Trophoblast cell (in vitro differentiated cells and primary cell): Measurements from ENCODE around the gene TBCD.

Experiments used
- DNase-seq, 2 donors: peaks; one replicate each; pipeline ENCODE4 v3.0.0-alpha.2; 2016
- H2AFZ ChIP-seq: 2 replicates; pipeline ENCODE4 v1.6.1; 2013; ENCODE audit warnings: low read length, moderate library complexity, mild to moderate bottlenecking; ENCODE audit not compliant: insufficient read depth, poor library complexity
- H2AK5ac ChIP-seq: 2 replicates; pipeline ENCODE4 v1.6.1; 2013; ENCODE audit warnings: mild to moderate bottlenecking, low read length
- H2BK120ac ChIP-seq: 2 replicates; pipeline ENCODE4 v1.6.1; 2013; ENCODE audit warnings: low read length, mild to moderate bottlenecking, moderate library complexity; ENCODE audit not compliant: insufficient read depth, poor library complexity
- H2BK12ac ChIP-seq: 2 replicates; pipeline ENCODE4 v1.6.1; 2013; ENCODE audit warnings: mild to moderate bottlenecking, low read length, moderate library complexity
- H2BK5ac ChIP-seq: 2 replicates; pipeline ENCODE4 v1.6.1; 2013; ENCODE audit warnings: low read length, low read depth, moderate library complexity, mild to moderate bottlenecking; ENCODE audit not compliant: poor library complexity
- H3K14ac ChIP-seq: 2 replicates; pipeline ENCODE4 v1.6.1; 2013; ENCODE audit warnings: mild to moderate bottlenecking, low read length
- H3K18ac ChIP-seq: 2 replicates; pipeline ENCODE4 v1.6.1; 2013; ENCODE audit warnings: mild to moderate bottlenecking, low read length
- H3K23ac ChIP-seq: 2 replicates; pipeline ENCODE4 v1.6.1; 2013; ENCODE audit warnings: low read length
- H3K27ac ChIP-seq: 2 replicates; pipeline ENCODE4 v1.5.1; 2013; ENCODE audit warnings: low read depth, mild to moderate bottlenecking, inconsistent platforms, low read length, moderate library complexity
- H3K27me3 ChIP-seq: 2 replicates; pipeline ENCODE4 v1.6.1; 2013; ENCODE audit warnings: inconsistent platforms, mild to moderate bottlenecking, low read length, moderate library complexity; ENCODE audit not compliant: insufficient read depth
- H3K36me3 ChIP-seq, 2 experiments: 1 replicate in 1 of 2; 2 replicates in 1 of 2; pipeline ENCODE4 v1.6.1; 2013; ENCODE audit warnings: low read length in 2 of 2, mild to moderate bottlenecking in 2 of 2, moderate library complexity in 1 of 2; ENCODE audit not compliant: insufficient read depth in 2 of 2, control insufficient read depth in 1 of 2
- H3K4ac ChIP-seq: 2 replicates; pipeline ENCODE4 v1.6.1; 2013; ENCODE audit warnings: low read depth, mild to moderate bottlenecking, low read length, moderate library complexity
- H3K4me1 ChIP-seq, 2 experiments: 1 replicate in 1 of 2; 2 replicates in 1 of 2; pipeline ENCODE4 v1.6.1; 2013; ENCODE audit warnings: low read length in 2 of 2, mild to moderate bottlenecking in 2 of 2, moderate library complexity in 1 of 2; ENCODE audit not compliant: insufficient read depth in 2 of 2, control insufficient read depth in 1 of 2
- H3K4me2 ChIP-seq: 2 replicates; pipeline ENCODE4 v1.6.1; 2013; ENCODE audit warnings: inconsistent platforms, mild to moderate bottlenecking, low read length, moderate library complexity
- H3K4me3 ChIP-seq: 2 replicates; pipeline ENCODE4 v1.5.1; 2013; ENCODE audit warnings: mild to moderate bottlenecking, low read depth, low read length, inconsistent platforms
- H3K79me1 ChIP-seq: one replicate; pipeline ENCODE4 v1.6.1; 2013; ENCODE audit warnings: low read length
- H3K79me2 ChIP-seq: 2 replicates; pipeline ENCODE4 v1.6.1; 2013; ENCODE audit warnings: low read length, mild to moderate bottlenecking; ENCODE audit not compliant: control insufficient read depth, insufficient read depth, poor library complexity
- H3K9ac ChIP-seq: 2 replicates; pipeline ENCODE4 v1.6.1; 2013; ENCODE audit warnings: mild to moderate bottlenecking, low read length
- H3K9me3 ChIP-seq: 2 replicates; pipeline ENCODE4 v1.6.1; 2013; ENCODE audit warnings: low read depth, mild to moderate bottlenecking, control low read depth, inconsistent platforms, low read length; ENCODE audit not compliant: insufficient read depth
- H4K12ac ChIP-seq: 2 replicates; pipeline ENCODE4 v1.6.1; 2013; ENCODE audit warnings: low read depth, mild to moderate bottlenecking, low read length, moderate library complexity
- H4K8ac ChIP-seq: 2 replicates; pipeline ENCODE4 v1.6.1; 2013; ENCODE audit warnings: low read depth, mild to moderate bottlenecking, low read length, moderate library complexity
- H4K91ac ChIP-seq: one replicate; pipeline ENCODE4 v1.6.1; 2013; ENCODE audit warnings: low read depth, mild to moderate bottlenecking, low read length, moderate library complexity
- WGBS: extraction: QIAGEN DNeasy Blood & Tissue Kit; methylation state at CpG from one replicate; pipeline ENCODE4 v1.1.7; 2013; ENCODE audit warnings: missing lambda C conversion rate; ENCODE audit not compliant: insufficient read length, insufficient coverage; ENCODE audit errors: extremely low coverage; 5-methylcytosine and 5-hydroxymethylcytosine counted together

The TBCD gene

GRCh38 chr17:82726427-82726826, 25.4 kb upstream of the TBCD start:
- Histone ChIP-seq H3K79me2 (no peaks in the 10 kb centered on the region), H3K9me3 (peaks cover 4% of the 10 kb centered on the region), H4K8ac (no peak overlapping the region), H2BK12ac (no peak overlapping the region), H3K23ac (no peak overlapping the region), H3K27me3 (no peaks in the 10 kb centered on the region), H3K9ac (no peak overlapping the region), H2BK120ac (no peak overlapping the region), H3K4me1 (no peaks in the 10 kb centered on the region), H3K36me3 (peaks cover 33 to 35% of the 10 kb centered on the region in 2 experiments), H3K79me1 (no peaks in the 10 kb centered on the region), H3K4me3 (no peak overlapping the region), H3K18ac (no peak overlapping the region), H4K91ac (no peak overlapping the region), H2AK5ac (no peak overlapping the region), H3K4me2 (no peak overlapping the region), H4K12ac (no peak overlapping the region), H3K4ac (no peak overlapping the region), H3K14ac (no peak overlapping the region), H2BK5ac (no peak overlapping the region), H2AFZ (no peak overlapping the region), H3K27ac (no peak overlapping the region)
- no peak for DNase-seq
- WGBS: no CpG with 5 or more reads among the region's 10 CpGs

GRCh38 chr17:82729479-82730260, 22.2 kb upstream of the TBCD start:
- no peaks in the 10 kb centered on the region for H3K79me2 ChIP-seq
- WGBS: no CpG with 5 or more reads among the region's 48 CpGs

GRCh38 chr17:82732118-82732743, 19.6 kb upstream of the TBCD start:
- H3K18ac ChIP-seq: no peak overlapping the region

More at GRCh38 chr17:82729479-82730260, 22.2 kb upstream of the TBCD start:
- Histone ChIP-seq H3K27me3 (no peaks in the 10 kb centered on the region), H3K9me3 (peaks cover 7% of the 10 kb centered on the region), H3K36me3 (peaks cover 27 to 28% of the 10 kb centered on the region in 2 experiments), H4K12ac (no peak overlapping the region), H4K8ac (no peak overlapping the region), H3K4me2 (no peak overlapping the region), H3K23ac (no peak overlapping the region), H2BK12ac (no peak overlapping the region), H3K4ac (no peak overlapping the region), H3K27ac (no peak overlapping the region), H3K79me1 (no peaks in the 10 kb centered on the region), H2BK5ac (no peak overlapping the region), H3K14ac (no peak overlapping the region), H3K18ac (no peak overlapping the region), H3K4me1 (no peaks in the 10 kb centered on the region), H3K9ac (no peak overlapping the region), H3K4me3 (peak overlapping the region; percentile 15), H2AFZ (no peak overlapping the region), H2AK5ac (no peak overlapping the region), H2BK120ac (no peak overlapping the region), H4K91ac (no peak overlapping the region)
- no peak for DNase-seq

GRCh38 chr17:82734987-82735866, 16.6 kb upstream of the TBCD start, which contains the start of gene FN3K:
FN3K (plus strand) TSS chr17:82735615; CDS start chr17:82735637, 22 bp downstream.
- Histone ChIP-seq H2AFZ (peak within 1 kb of the TSS; percentile 68), H3K14ac (peak within 1 kb of the TSS; percentile 49), H3K4me2 (peak within 1 kb of the TSS; percentile 98), H3K9ac (peak within 1 kb of the TSS; percentile 67), H2BK5ac (no peak within 1 kb of the TSS), H2AK5ac (no peak within 1 kb of the TSS), H4K91ac (peak within 1 kb of the TSS; percentile 18), H4K8ac (peak within 1 kb of the TSS; percentile 83), H3K27ac (no peak within 1 kb of the TSS), H2BK12ac (no peak within 1 kb of the TSS), H3K18ac (no peak within 1 kb of the TSS), H3K27me3 (no peaks in the 10 kb centered on the region), H3K4me1 (peaks cover 3 to 6% of the 10 kb centered on the region in 2 experiments), H3K79me2 (no peaks in the 10 kb centered on the region), H3K9me3 (peaks cover 7% of the 10 kb centered on the region), H3K79me1 (peaks cover 2% of the 10 kb centered on the region), H3K4ac (peak within 1 kb of the TSS; percentile 4), H3K23ac (no peak within 1 kb of the TSS), H3K4me3 (peak within 1 kb of the TSS; percentile 75), H4K12ac (peak within 1 kb of the TSS; percentile 43), H2BK120ac (no peak within 1 kb of the TSS), H3K36me3 (peaks cover 3 to 5% of the 10 kb centered on the region in 2 experiments)
- DNase-seq: peak; percentile 51 to 70
- whole genome bisulfite sequencing: no CpG with 5 or more reads among the region's 101 CpGs

More at GRCh38 chr17:82732118-82732743, 19.6 kb upstream of the TBCD start:
- Histone ChIP-seq H3K4me1 (peaks cover 3 to 6% of the 10 kb centered on the region in 2 experiments), H2AFZ (no peak overlapping the region), H3K79me2 (no peaks in the 10 kb centered on the region), H3K4me2 (no peak overlapping the region), H2AK5ac (no peak overlapping the region), H3K4me3 (no peak overlapping the region), H3K27ac (no peak overlapping the region), H4K91ac (no peak overlapping the region), H2BK12ac (no peak overlapping the region), H3K36me3 (peaks cover 15 to 16% of the 10 kb centered on the region in 2 experiments), H4K8ac (no peak overlapping the region), H4K12ac (no peak overlapping the region), H3K27me3 (no peaks in the 10 kb centered on the region), H3K4ac (no peak overlapping the region), H3K9me3 (peaks cover 7% of the 10 kb centered on the region), H2BK5ac (no peak overlapping the region), H2BK120ac (no peak overlapping the region), H3K14ac (no peak overlapping the region), H3K23ac (no peak overlapping the region), H3K9ac (no peak overlapping the region), H3K79me1 (peaks cover 2% of the 10 kb centered on the region)
- WGBS: no CpG with 5 or more reads among the region's 13 CpGs
- no peak for DNase-seq
